Retinal pigment epithelial cell (primary cell): ENCODE measurements around the gene KIRREL1.

Experiments
- DNase-seq: peaks from one replicate; pipeline ENCODE4 v3.0.0-alpha.2; 2010; ENCODE audit warnings: low read depth
- H3K4me3 ChIP-seq: 2 replicates; pipeline ENCODE4 v1.5.1; 2011; ENCODE audit warnings: mild to moderate bottlenecking, low read length, control low read depth, moderate library complexity
- TF ChIP-seq, protein P1 (sequence below): conservative IDR thresholded peaks from 2 replicates; pipeline ENCODE4 v1.5.1; 2011; ENCODE audit warnings: low read depth, low read length, control low read depth, inconsistent platforms

KIRREL1 gene

DNA sequence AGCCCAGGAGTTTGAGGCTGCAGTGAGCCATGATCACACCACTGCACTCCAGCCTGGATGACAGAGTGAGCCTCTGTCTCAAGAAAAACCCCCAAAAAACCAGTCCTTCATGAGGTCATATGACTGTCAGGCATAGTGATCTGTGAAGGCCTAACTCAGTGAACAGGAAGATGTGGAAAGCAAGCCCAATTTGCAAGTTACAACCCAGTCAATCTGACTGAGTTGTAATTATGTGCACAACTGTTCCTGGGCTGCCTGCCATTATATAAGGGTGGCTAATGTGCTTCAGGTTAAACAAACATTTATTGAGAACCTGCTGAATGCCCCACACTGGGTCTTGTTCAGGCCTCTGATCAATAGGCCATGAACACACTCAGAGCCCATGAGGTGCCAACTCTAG is 38.2 kb upstream of the KIRREL1 start:
- TF ChIP-seq, protein P1, sequence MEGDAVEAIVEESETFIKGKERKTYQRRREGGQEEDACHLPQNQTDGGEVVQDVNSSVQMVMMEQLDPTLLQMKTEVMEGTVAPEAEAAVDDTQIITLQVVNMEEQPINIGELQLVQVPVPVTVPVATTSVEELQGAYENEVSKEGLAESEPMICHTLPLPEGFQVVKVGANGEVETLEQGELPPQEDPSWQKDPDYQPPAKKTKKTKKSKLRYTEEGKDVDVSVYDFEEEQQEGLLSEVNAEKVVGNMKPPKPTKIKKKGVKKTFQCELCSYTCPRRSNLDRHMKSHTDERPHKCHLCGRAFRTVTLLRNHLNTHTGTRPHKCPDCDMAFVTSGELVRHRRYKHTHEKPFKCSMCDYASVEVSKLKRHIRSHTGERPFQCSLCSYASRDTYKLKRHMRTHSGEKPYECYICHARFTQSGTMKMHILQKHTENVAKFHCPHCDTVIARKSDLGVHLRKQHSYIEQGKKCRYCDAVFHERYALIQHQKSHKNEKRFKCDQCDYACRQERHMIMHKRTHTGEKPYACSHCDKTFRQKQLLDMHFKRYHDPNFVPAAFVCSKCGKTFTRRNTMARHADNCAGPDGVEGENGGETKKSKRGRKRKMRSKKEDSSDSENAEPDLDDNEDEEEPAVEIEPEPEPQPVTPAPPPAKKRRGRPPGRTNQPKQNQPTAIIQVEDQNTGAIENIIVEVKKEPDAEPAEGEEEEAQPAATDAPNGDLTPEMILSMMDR = no peak
- no peak overlapping the region for H3K4me3 ChIP-seq
- DNase-seq = no peak

DNA sequence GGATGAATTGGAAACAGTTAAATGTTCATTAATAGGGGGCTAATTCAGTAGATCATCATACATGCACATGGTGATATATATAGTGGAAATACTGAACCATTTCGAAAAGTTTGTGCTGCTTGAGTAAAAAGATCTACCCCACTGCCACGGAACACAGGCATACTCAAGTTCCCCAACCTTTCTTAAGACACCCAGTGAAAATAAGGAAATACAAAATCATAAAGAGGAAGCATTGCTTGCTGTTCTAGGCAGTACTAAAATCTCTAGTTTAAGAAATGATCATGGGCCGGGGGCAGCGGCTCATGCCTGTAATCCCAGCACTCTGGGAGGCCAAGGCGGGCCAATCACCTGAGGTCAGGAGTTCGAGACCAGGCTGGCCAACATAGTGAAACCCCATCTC is 37.6 kb upstream of the KIRREL1 start:
- H3K4me3 ChIP-seq = no peak overlapping the region
- no peak for DNase-seq
- TF ChIP-seq, protein P1 = no peak

DNA sequence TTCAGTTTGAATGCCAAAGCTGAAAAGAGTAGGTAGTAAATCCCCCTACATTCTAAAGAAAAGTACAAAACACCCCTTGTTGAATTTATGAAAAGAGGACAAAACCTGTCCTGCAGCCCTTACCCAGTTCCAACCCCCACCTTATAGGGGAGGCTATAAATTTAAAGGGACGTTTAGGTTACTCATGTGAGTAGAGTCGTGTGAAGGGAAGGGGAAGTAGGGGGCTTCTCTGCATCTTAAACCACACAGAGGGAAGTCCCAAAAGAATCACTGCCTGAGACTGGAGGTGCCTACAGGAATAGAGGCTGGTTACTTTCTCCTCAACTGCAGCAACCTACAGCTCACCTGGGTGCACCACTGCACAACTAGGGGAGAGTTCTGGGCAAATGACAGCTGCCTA is 36.7 kb upstream of the KIRREL1 start:
- TF ChIP-seq, protein P1 = no peak
- H3K4me3 ChIP-seq = no peak overlapping the region
- no peak for DNase-seq

DNA sequence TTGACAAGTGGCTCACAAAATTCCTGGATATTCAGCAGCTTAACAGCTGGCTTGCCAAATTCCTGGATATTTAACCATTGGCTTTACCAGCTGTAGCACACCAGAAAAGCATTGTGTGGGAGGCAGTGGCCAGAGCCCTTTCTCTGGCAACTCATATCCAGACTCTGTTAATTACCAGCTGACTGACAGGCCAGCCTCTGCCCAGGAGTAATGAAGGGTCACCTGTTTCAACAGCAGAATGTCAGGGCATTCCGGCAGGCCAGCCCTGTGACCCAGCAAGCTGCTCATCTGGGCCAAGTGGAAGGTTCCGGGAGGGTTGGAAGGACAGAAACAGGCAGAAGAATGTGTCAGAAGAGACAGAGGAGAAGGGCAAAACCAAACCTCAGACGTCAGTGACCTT is 35.2 kb upstream of the KIRREL1 start:
- no peak overlapping the region for H3K4me3 ChIP-seq
- no peak for DNase-seq
- TF ChIP-seq, protein P1 = no peak

DNA sequence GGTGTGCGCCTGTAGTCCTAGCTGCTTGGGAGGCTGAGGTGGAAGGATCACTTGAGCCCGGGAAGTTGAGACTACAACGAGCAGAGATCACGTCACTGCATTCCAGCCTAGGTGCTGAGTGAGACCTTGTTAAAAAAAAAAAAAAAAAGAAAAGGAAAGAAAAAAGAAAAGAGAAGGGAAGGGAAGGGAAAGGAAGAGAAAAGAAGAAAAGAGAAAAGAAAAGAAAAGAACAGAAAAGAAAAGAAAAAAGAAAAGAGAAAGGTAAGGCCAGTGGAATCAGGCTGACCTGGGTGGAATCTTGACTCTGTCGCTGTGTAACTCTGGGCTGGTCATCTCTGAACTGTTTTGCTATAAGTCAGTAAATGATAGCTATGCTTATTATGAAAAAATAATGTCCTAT is 33.7 kb upstream of the KIRREL1 start:
- TF ChIP-seq, protein P1 = no peak
- no peak overlapping the region for H3K4me3 ChIP-seq
- no peak for DNase-seq

DNA sequence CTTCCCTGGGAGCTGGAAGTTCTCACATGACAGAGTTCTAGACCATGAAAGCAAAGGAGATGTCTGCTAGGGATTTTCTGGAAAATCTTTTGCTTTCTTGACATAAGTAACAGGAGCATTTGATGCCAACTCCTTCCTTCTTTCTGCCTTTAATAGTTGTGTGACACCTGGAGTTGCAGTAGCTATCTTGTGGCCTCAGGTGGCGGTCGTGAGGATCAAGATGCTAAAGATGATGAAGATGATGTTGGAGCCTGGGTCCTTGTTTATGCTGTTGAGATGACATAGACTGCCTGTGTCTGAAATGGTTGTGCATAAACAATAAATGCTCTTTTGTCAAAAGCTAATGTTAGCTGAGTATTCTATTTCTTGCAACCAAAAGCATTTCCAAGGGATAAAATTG is 32.7 kb upstream of the KIRREL1 start:
- TF ChIP-seq, protein P1 = no peak
- no peak overlapping the region for H3K4me3 ChIP-seq
- no peak for DNase-seq

DNA sequence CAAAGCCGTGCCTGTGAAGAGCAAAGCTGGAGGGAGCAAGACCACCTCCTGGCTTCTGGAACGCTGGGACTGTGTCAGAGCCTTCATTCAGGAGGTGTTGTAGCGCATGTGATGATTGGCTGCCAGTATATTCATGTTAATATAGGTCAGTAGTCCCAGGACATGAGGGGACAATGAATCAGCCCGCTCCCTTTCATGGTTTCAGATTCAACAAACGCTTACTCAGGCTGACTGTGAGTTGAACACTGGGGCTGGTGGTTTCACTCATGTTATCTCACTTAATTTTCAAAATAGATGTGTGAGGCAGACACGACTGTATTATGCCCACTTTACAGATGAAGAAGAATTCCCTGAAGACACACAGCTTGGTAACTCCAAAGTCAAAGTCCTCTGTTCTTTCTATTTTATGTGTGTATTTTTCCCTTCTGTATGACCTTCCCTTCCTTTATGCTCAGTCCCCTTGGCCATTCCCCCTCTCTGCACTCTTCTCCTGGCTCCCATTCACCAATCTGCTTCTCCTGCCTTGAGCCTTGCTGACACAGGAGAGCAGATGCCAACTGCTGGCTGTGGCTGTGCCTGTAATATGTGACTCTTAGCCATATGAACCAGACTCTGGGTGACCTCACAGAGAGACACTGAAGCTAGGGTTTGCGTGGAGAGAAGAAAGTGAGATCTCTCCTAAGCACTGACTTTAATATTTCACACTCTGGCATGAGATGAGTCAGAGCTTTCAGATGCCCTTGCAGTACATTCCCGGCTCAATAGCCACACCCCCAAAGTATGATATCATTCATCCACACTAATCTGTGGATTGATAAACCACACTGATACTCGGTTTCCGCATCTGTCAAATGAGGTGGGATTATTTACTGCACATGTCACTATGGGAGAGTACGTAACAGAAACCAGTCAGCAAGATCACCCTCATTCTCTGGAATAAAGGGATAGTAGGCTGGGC is 31.4 kb upstream of the KIRREL1 start:
- H3K4me3 ChIP-seq = no peak overlapping the region
- peak; percentile 49 for DNase-seq
- TF ChIP-seq, protein P1 = no peak
